Camera-type eye (tissue), 1 donor: Measurements from ENCODE around the gene DMC1. TPM values are rescaled to one million over a fixed set of nuclear protein-coding genes. Genes with fewer than 3 reads are reported as not detected.

Experiments used
- total RNA-seq: library from RNA; depleted of rRNA; stranded (reverse); fragments of >200 nt; gene quantifications from one replicate; pipeline ENCODE4 v1.2.3, GENCODE V29; 2014

DMC1 gene
- total RNA-seq = 6.5 TPM

GRCh38 chr22:38569972-38570778, at the start of gene DMC1:
TSS of gene DMC1 (minus strand) at chr22:38570183. CDS start at chr22:38568256, 1,927 bp downstream.

GRCh38 chr22:38506118-38506962, 63.6 kb downstream of the DMC1 start, which contains the start of gene DDX17:
TSS of gene DDX17 (minus strand) at chr22:38506311.

Other genes starting within 250 kb of the DMC1 start
- 0.93 TPM for gene KCNJ4, start 115.0 kb downstream of the DMC1 start, total RNA-seq
- gene KDELR3, start 102.1 kb downstream of the DMC1 start, total RNA-seq = 23.1 TPM
- 941 TPM for gene DDX17, start 63.9 kb downstream of the DMC1 start, total RNA-seq
- gene FAM227A, start 86.2 kb upstream of the DMC1 start, total RNA-seq = 23.3 TPM
- 23.1 TPM for gene CBY1, start 86.5 kb upstream of the DMC1 start, total RNA-seq
- 40.1 TPM for gene TOMM22, start 111.8 kb upstream of the DMC1 start, total RNA-seq
- 42.9 TPM for gene JOSD1, start 130.8 kb upstream of the DMC1 start, total RNA-seq
- gene GTPBP1, start 135.8 kb upstream of the DMC1 start, total RNA-seq = 79.7 TPM
- 118 TPM for gene SUN2, start 185.8 kb upstream of the DMC1 start, total RNA-seq
- 25.4 TPM for gene DNAL4, start 224.0 kb upstream of the DMC1 start, total RNA-seq